ENCODE results near the gene VPS35. TPM values are rescaled to one million over a fixed set of nuclear protein-coding genes. Genes with fewer than 3 reads are reported as not detected.
A peak's percentile ranks its signal among the peaks of the same experiment; 100 is the strongest.

The VPS35 gene
- total RNA-seq, 1 experiment from 2014 or later = 70.4 TPM

DNA sequence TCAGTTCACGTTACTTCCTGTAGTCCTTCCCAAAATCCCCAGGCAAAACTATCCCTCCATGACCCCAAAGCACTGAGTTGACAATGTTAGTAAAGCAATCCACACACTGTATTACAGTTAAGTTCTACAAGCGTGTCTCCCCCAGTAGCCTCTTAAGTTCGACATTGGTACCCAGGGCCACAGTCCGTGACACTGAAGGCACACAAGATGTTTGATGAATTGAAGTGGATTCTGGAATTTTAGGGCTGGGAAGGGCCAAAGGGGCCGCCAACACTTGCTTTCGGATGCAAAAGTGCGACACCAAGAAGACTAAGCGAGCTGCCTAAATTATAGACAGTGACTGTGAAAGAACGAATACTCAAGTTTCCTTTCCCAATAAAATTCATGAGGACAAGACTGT lies 1.5 kb downstream of the VPS35 start:
- no CpG with 5 or more reads among the region's 9 CpGs for WGBS (ENCODE audit: extremely low coverage, insufficient read length, low lambda C conversion rate)
- no peaks in the 10 kb centered on the region for H4K20me1 ChIP-seq (ENCODE audit: control insufficient read depth, insufficient read depth, insufficient read length)
- TF ChIP-seq, protein P1, sequence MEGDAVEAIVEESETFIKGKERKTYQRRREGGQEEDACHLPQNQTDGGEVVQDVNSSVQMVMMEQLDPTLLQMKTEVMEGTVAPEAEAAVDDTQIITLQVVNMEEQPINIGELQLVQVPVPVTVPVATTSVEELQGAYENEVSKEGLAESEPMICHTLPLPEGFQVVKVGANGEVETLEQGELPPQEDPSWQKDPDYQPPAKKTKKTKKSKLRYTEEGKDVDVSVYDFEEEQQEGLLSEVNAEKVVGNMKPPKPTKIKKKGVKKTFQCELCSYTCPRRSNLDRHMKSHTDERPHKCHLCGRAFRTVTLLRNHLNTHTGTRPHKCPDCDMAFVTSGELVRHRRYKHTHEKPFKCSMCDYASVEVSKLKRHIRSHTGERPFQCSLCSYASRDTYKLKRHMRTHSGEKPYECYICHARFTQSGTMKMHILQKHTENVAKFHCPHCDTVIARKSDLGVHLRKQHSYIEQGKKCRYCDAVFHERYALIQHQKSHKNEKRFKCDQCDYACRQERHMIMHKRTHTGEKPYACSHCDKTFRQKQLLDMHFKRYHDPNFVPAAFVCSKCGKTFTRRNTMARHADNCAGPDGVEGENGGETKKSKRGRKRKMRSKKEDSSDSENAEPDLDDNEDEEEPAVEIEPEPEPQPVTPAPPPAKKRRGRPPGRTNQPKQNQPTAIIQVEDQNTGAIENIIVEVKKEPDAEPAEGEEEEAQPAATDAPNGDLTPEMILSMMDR (conservative IDR thresholded peaks at IDR 0.05) = no peak

More for the DNA sequence above, 1.5 kb downstream of the VPS35 start:
- H3K9me3 Mint-ChIP-seq = no peaks in the 10 kb centered on the region
- Histone ChIP-seq H3K4me2 (ENCODE audit: insufficient read depth, insufficient read length, low read length) (peak overlapping the region; percentile 93), H2BK5ac (ENCODE audit: insufficient read length, low read length) (no peak overlapping the region), H3K79me1 (ENCODE audit: insufficient read depth, low read depth, low read length, poor library complexity, severe bottlenecking) (no peaks in the 10 kb centered on the region), H2AK5ac (ENCODE audit: insufficient read length, low read length) (no peak overlapping the region), H3K79me2 (ENCODE audit: insufficient read depth, low read length) (peaks cover 38% of the 10 kb centered on the region; the same call in 1 of the 2 replicates), H3K14ac (ENCODE audit: insufficient read depth, low read length) (no peak overlapping the region), H3K4ac (ENCODE audit: low read depth, low read length) (no peak overlapping the region), H3K56ac (ENCODE audit: insufficient read length, low read depth, low read length) (no peak overlapping the region), H3T11ph (ENCODE audit: low read length) (no peak overlapping the region), H3K9me3 (ENCODE audit: control insufficient read depth, low read depth, low read length) (no peaks in the 10 kb centered on the region), H3K4me1 (ENCODE audit: insufficient read depth, low read length) (no peaks in the 10 kb centered on the region; the same call in 1 of the 2 replicates), H2BK20ac (ENCODE audit: low read depth, low read length, poor library complexity, severe bottlenecking) (no peak overlapping the region), H3K18ac (ENCODE audit: insufficient read length, low read depth, low read length) (no peak overlapping the region), H2BK120ac (ENCODE audit: low read depth, low read length, poor library complexity, severe bottlenecking) (no peak overlapping the region), H4K8ac (replicated peaks; ENCODE audit: insufficient read length, low read depth, low read length) (no peak overlapping the region), H3K23me2 (ENCODE audit: insufficient read length, low read depth, low read length, poor library complexity, severe bottlenecking) (peaks cover 3% of the 10 kb centered on the region), H3K9ac (ENCODE audit: extremely low read depth, insufficient read length, low read length) (peak overlapping the region; percentile 36), H2AFZ (ENCODE audit: low read length) (no peak overlapping the region), H2BK15ac (ENCODE audit: low read depth, low read length) (no peak overlapping the region), H4K91ac (ENCODE audit: insufficient read length, low read depth, low read length) (no peak overlapping the region), H4K5ac (ENCODE audit: insufficient read length, low read depth, low read length) (no peak overlapping the region), H2BK12ac (ENCODE audit: insufficient read length, low read depth, low read length) (no peak overlapping the region), H3K27me3 (ENCODE audit: insufficient read depth, low read length) (no peaks in the 10 kb centered on the region), H3K27ac (ENCODE audit: insufficient read length, low read depth, low read length) (no peak overlapping the region), H3K23ac (ENCODE audit: insufficient read length, low read depth, low read length) (no peak overlapping the region)
- H3K4me3 Mint-ChIP-seq = no peak overlapping the region
- no peaks in the 10 kb centered on the region for H3K27me3 Mint-ChIP-seq (ENCODE audit: low read depth)
- DNase-seq = no peak
- H3K27ac Mint-ChIP-seq = no peak overlapping the region
- H3K4me1 Mint-ChIP-seq = peaks cover 15 to 34% of the 10 kb centered on the region in 2 experiments
- peaks cover 15 to 24% (median 18%) of the 10 kb centered on the region in 3 experiments for H3K36me3 Mint-ChIP-seq (ENCODE audit: insufficient read depth in 1 of 3, low read depth in 3 of 3)
